ENCODE results near the gene TLR9.
A peak's percentile ranks its signal among the peaks of the same experiment; 100 is the strongest.
"Not testable (repeated sequence)": the region's sequence is repeated elsewhere in the genome, so short reads cannot be mapped to it uniquely, and the experiment has no call there.

The TLR9 gene

GRCh38 chr3:52195291-52195597 lies 30.2 kb downstream of the TLR9 start:
- DNase-seq (ENCODE audit: low spot score), result no peak

GRCh38 chr3:52194485-52195290 lies 30.8 kb downstream of the TLR9 start:
- DNase-seq (ENCODE audit: low spot score), result no peak

- DNase-seq (ENCODE audit: low spot score), result peak; percentile 42
Measured at GRCh38 chr3:52193065-52193464, 32.4 kb downstream of the TLR9 start.

GRCh38 chr3:52191663-52192062 lies 33.8 kb downstream of the TLR9 start:
- DNase-seq (ENCODE audit: low spot score), result no peak

GRCh38 chr3:52190294-52191074 lies 35.0 kb downstream of the TLR9 start:
- DNase-seq (ENCODE audit: low spot score), result peak; percentile 53

- no peak for DNase-seq (ENCODE audit: low spot score)
Measured at GRCh38 chr3:52188556-52188955, 36.9 kb downstream of the TLR9 start.

GRCh38 chr3:52186729-52187128 lies 38.7 kb downstream of the TLR9 start:
- DNase-seq (ENCODE audit: low spot score), result no peak

- DNase-seq (ENCODE audit: low spot score), result no peak
Measured at GRCh38 chr3:52185837-52186236, 39.6 kb downstream of the TLR9 start.

- no peak for DNase-seq (ENCODE audit: low spot score)
Measured at GRCh38 chr3:52185311-52185710, 40.1 kb downstream of the TLR9 start.

GRCh38 chr3:52184690-52185089 lies 40.8 kb downstream of the TLR9 start:
- no peak for DNase-seq (ENCODE audit: low spot score)

- no peak for DNase-seq (ENCODE audit: low spot score)
Measured at GRCh38 chr3:52183786-52184445, 41.5 kb downstream of the TLR9 start.

GRCh38 chr3:52182691-52183090 lies 42.8 kb downstream of the TLR9 start:
- no peak for DNase-seq (ENCODE audit: low spot score)

- DNase-seq (ENCODE audit: low spot score), result no peak
Measured at GRCh38 chr3:52182196-52182595, 43.2 kb downstream of the TLR9 start.

GRCh38 chr3:52181543-52181942 lies 43.9 kb downstream of the TLR9 start:
- DNase-seq (ENCODE audit: low spot score), result no peak

GRCh38 chr3:52178537-52178936 lies 46.9 kb downstream of the TLR9 start:
- no peak for DNase-seq (ENCODE audit: low spot score)

GRCh38 chr3:52178126-52178525 lies 47.3 kb downstream of the TLR9 start:
- not testable (repeated sequence) for DNase-seq (ENCODE audit: low spot score)

- DNase-seq (ENCODE audit: low spot score), result no peak
Measured at GRCh38 chr3:52177701-52178042, 47.8 kb downstream of the TLR9 start.

GRCh38 chr3:52176951-52177700 lies 48.3 kb downstream of the TLR9 start:
- DNase-seq (ENCODE audit: low spot score), result no peak

GRCh38 chr3:52176180-52176752 lies 49.2 kb downstream of the TLR9 start:
- no peak for DNase-seq (ENCODE audit: low spot score)

GRCh38 chr3:52175416-52176179 lies 49.8 kb downstream of the TLR9 start:
- no peak for DNase-seq (ENCODE audit: low spot score)

- no peak for DNase-seq (ENCODE audit: low spot score)
Measured at GRCh38 chr3:52174896-52175295, 50.5 kb downstream of the TLR9 start.

Measured in hepatic stellate cell (primary cell).